ENCODE measurements around the gene NPW. TPM values are rescaled to one million over a fixed set of nuclear protein-coding genes. Genes with fewer than 3 reads are reported as not detected.

NPW gene
- total and polyA plus RNA-seq, 9 of the 15 experiments (the other 6 are each of a cell fraction or from before 2014, with no cell fraction given), result 0.14 to 4.0 (median 2.6) TPM; not detected in 4

DNA sequence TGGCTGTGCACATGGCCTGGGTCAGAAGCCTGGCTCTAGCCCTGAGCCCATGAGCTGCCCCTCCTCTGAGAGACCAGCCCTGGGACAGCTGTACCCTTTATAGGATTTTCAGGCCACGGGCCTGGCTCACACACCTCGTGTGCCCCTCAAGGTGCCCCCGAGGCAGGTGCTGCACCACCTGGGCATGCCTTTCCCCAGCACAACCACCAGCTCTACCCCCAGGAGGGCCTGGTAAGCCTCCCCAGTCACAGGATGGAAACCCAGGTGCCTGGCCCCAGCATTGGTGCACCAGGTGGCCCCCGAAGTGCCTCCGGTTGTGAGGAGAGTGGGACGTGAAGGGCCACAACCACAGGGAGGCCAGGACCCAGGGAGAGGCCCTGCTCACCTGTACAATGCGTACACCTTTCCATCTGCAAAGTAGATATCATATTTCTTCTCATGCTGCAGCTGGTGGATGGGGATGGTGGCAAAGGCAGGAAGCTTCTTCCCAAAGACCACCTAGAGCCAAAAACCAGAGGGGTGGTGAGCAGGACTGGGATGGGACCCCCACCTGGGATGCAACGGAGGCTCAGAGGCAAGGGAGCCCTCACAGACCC lies 16.3 kb upstream of the NPW start:
- FAIRE-seq, result no peak
- ChIA-PET CTCF (ENCODE audit: low intra/inter-chr PET ratio) (no interaction called here), POLR2A (interaction anchor here (0.6 to 3.0 kb wide), 11 partner anchors 15 to 502 kb away, joined by 3 to 12 read pairs (median 4); partner anchors contain the start of genes NPW, RPS2 and TRAF7)
- peaks cover 95% of the 10 kb centered on the region; the same call in 2 of the 3 replicates for H3K36me3 ChIP-seq (ENCODE audit: control insufficient read depth, insufficient read depth, low read length)
- H3K27ac ChIP-seq (ENCODE audit: extremely low read depth, low read depth, low read length), result no peak overlapping the region
- DNase-seq (ENCODE audit: extremely low read depth in 1 of 4, low spot score in 3 of 4), result no peak
- WGBS (ENCODE audit: insufficient coverage, low coverage, missing lambda C conversion rate), result 55% methylated on average over 8 of the region's 8 CpGs
- peaks cover 61% of the 10 kb centered on the region for H3K79me2 ChIP-seq (ENCODE audit: control insufficient read depth, insufficient read depth, low read length)
- no peak for ATAC-seq
- H2AFZ ChIP-seq (ENCODE audit: low read depth, low read length), result no peak overlapping the region
- no peak overlapping the region for H3K4me3 ChIP-seq
- BruUV-seq (replicated peaks), result no TSS peak
- H3K9me3 ChIP-seq (replicated peaks; ENCODE audit: control insufficient read depth, insufficient read depth, low read depth, low read length), result no peaks in the 10 kb centered on the region
- H3K4me1 ChIP-seq (replicated peaks in 1 of 2; ENCODE audit: control insufficient read depth in 2 of 2, insufficient read depth in 2 of 2, low read length in 2 of 2), result peaks cover 19 to 87% of the 10 kb centered on the region in 2 experiments
- 0 out of 2 replicates have a peak, but pooled peaks have one; percentile 8 for TF ChIP-seq GTF2F1 (IDR thresholded peaks at IDR 0.05; ENCODE audit: low read depth, low read length)
- TF ChIP-seq NCOA1 (IDR thresholded peaks at IDR 0.05; ENCODE audit: low read depth), result no peak
- 0 out of 2 replicates have a peak, but pooled peaks have one; percentile 6 for TF ChIP-seq ZNF740 (CRISPR knock-in tag; IDR thresholded peaks at IDR 0.05)
- TF ChIP-seq ZNF740 (tag; IDR thresholded peaks at IDR 0.05), result no peak
- TF ChIP-seq ZNF589 (CRISPR knock-in tag; IDR thresholded peaks at IDR 0.05; ENCODE audit: low read depth), result no peak
- 0 out of 2 replicates have a peak, but pooled peaks have one; percentile 11 for TF ChIP-seq ZNF143 (CRISPR knock-in tag; IDR thresholded peaks at IDR 0.05)
- 0 out of 2 replicates have a peak, but pooled peaks have one; percentile 48 for TF ChIP-seq HDGF (IDR thresholded peaks at IDR 0.05)
- H3K4me2 ChIP-seq (ENCODE audit: insufficient read depth, low read length), result no peak overlapping the region
- intact Hi-C loops (cut with micrococcal nuclease) (no loop called here), in situ Hi-C loops (cut with MboI) (no loop called here)
- H3K27me3 ChIP-seq (ENCODE audit: control insufficient read depth in 2 of 2, insufficient read depth in 2 of 2, low read length in 2 of 2), result no peaks in the 10 kb centered on the region
- H4K20me1 ChIP-seq (replicated peaks; ENCODE audit: control insufficient read depth, insufficient read depth, low read length), result peaks cover 39% of the 10 kb centered on the region
- peaks cover 15% of the 10 kb centered on the region for H3K9me1 ChIP-seq (ENCODE audit: control insufficient read depth, insufficient read depth, low read length)
- peak overlapping the region; percentile 1 to 38; a peak in 3 of 4 replicates for H3K9ac ChIP-seq (ENCODE audit: insufficient read depth in 1 of 2, low read depth in 2 of 2, low read length in 2 of 2)

Measured in K562 (cell line).